ENCODE data around the gene BCL11A.

DNA sequence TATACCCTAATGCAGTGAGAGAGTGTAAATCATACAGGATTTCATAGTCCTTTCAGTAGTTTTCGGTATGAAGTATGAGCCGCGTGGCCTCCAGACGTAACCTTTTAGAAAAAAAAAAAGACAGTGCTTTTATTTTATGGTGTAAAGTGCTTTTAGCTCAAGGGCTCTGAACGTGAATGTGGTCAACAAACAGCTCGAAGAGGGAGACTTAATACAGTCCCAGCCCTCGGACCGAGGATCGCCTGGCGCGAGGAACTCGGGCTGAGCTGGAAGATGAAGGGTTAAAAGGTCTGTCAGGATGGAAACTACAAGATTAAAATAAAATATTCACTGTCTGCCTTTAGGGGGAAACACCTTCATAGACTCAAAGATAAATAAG is 4.0 kb upstream of the BCL11A start:
- TF ChIP-seq, protein P1, sequence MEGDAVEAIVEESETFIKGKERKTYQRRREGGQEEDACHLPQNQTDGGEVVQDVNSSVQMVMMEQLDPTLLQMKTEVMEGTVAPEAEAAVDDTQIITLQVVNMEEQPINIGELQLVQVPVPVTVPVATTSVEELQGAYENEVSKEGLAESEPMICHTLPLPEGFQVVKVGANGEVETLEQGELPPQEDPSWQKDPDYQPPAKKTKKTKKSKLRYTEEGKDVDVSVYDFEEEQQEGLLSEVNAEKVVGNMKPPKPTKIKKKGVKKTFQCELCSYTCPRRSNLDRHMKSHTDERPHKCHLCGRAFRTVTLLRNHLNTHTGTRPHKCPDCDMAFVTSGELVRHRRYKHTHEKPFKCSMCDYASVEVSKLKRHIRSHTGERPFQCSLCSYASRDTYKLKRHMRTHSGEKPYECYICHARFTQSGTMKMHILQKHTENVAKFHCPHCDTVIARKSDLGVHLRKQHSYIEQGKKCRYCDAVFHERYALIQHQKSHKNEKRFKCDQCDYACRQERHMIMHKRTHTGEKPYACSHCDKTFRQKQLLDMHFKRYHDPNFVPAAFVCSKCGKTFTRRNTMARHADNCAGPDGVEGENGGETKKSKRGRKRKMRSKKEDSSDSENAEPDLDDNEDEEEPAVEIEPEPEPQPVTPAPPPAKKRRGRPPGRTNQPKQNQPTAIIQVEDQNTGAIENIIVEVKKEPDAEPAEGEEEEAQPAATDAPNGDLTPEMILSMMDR (IDR thresholded peaks at IDR 0.05), result no peak
- TF ChIP-seq REST (IDR thresholded peaks at IDR 0.05; ENCODE audit: insufficient read depth in 1 of 2, low read depth in 2 of 2, low read length in 1 of 2) (no peak), POLR2AphosphoS5 (IDR thresholded peaks at IDR 0.05; ENCODE audit: low read depth, low read length) (no peak)
